Panc1 (cell line): ENCODE results near the gene RHBG. TPM values are rescaled to one million over a fixed set of nuclear protein-coding genes. Genes with fewer than 3 reads are reported as not detected.

ENCODE experiments used
- ATAC-seq: fragments of 200-7000 bp; cut with Tn5 transposase; 2 replicates; pipeline ENCODE4 v1.9.1; 2020; ENCODE audit warnings: mild to moderate bottlenecking, moderate library complexity
- BruUV-seq: library from RNA; stranded (reverse); fragments of 400-500 nt; replicated peaks from 2 replicates; lab custom pipeline; 2021; lab: Mats Ljungman, UMichigan
- CTCF ChIA-PET: fragments of 300-600 bp; sonication (Branson Sonifier 250); formaldehyde crosslinking; loops from one replicate; lab custom pipeline; 2022; ENCODE audit warnings: antibody characterized with exemption; lab: Charles Lee
- POLR2A ChIA-PET: fragments of 300-600 bp; sonication (Branson Sonifier 250); formaldehyde crosslinking; loops from one replicate; lab custom pipeline; 2022; ENCODE audit warnings: antibody characterized with exemption; lab: Charles Lee
- DNase-seq: peaks from one replicate; pipeline ENCODE4 v3.0.0-alpha.2; 2010; ENCODE audit warnings: low read depth, low spot score
- H3K27ac ChIP-seq: 2 replicates; pipeline ENCODE4 v1.5.1; 2011; ENCODE audit warnings: mild to moderate bottlenecking, low read length, inconsistent platforms
- H3K27me3 ChIP-seq: fragments of 200-500 bp; sonication (Bioruptor generic); 2 replicates; pipeline ENCODE4 v1.6.0; 2014; ENCODE audit warnings: low read length, inconsistent platforms; ENCODE audit not compliant: control insufficient read depth, insufficient read depth
- H3K36me3 ChIP-seq: fragments of 200-500 bp; sonication (Bioruptor generic); 2 replicates; pipeline ENCODE4 v1.5.1; 2014; ENCODE audit warnings: inconsistent platforms, mild to moderate bottlenecking, low read length, moderate library complexity; ENCODE audit not compliant: control insufficient read depth, insufficient read depth
- H3K4me1 ChIP-seq: 2 replicates; pipeline ENCODE4 v1.5.1; 2011; ENCODE audit warnings: inconsistent platforms, mild to moderate bottlenecking, low read length, moderate library complexity; ENCODE audit not compliant: control insufficient read depth, insufficient read depth
- H3K4me3 ChIP-seq, 2 experiments: 2 replicates each; pipeline ENCODE4 v1.5.1; 2011 to 2012; ENCODE audit warnings: low read depth in 2 of 2, low read length in 2 of 2, mild to moderate bottlenecking in 2 of 2, inconsistent platforms in 1 of 2, moderate library complexity in 1 of 2
- H3K9me3 ChIP-seq: fragments of 200-500 bp; sonication (Bioruptor generic); 2 replicates; pipeline ENCODE4 v1.5.1; 2014; ENCODE audit warnings: low read depth, mild to moderate bottlenecking, inconsistent platforms, low read length, moderate library complexity; ENCODE audit not compliant: control insufficient read depth, insufficient read depth
- POLR2AphosphoS5 ChIP-seq: IDR thresholded peaks from 2 replicates; pipeline ENCODE4 v1.6.1; 2012; ENCODE audit warnings: mild to moderate bottlenecking, low read depth, low read length, moderate library complexity
- SIN3A ChIP-seq: IDR thresholded peaks from 2 replicates; pipeline ENCODE4 v1.6.1; 2012; ENCODE audit warnings: low read depth, mild to moderate bottlenecking, low read length, moderate library complexity, borderline replicate concordance; ENCODE audit not compliant: insufficient read depth
- TCF7L2 ChIP-seq: IDR thresholded peaks from 2 replicates; pipeline ENCODE4 v1.6.1; 2011; ENCODE audit warnings: mild to moderate bottlenecking, low read depth, low read length, inconsistent platforms
- in situ Hi-C: cut with HindIII; loops from 2 replicates; pipeline ENCODE4 v1.10.0; 2016; ENCODE audit warnings: low sequenced_read_pairs, low pct_unique_long_range_greater_than_20kb
- intact Hi-C: fragments of 100-400 bp; cut with micrococcal nuclease; formaldehyde crosslinking; loops from one replicate; pipeline ENCODE4 v1.10.0; 2022; ENCODE audit not compliant: unreplicated experiment
- total RNA-seq: library from RNA; stranded (reverse); gene quantifications from one replicate; pipeline ENCODE4 v1.2.1, GENCODE V29; 2021; ENCODE audit not compliant: unreplicated experiment
- TF ChIP-seq, protein P1 (sequence below): fragments of 450-650 bp; IDR thresholded peaks from 2 replicates; pipeline ENCODE4 v1.5.1; 2017; ENCODE audit warnings: mild to moderate bottlenecking
- TF ChIP-seq, protein P2 (sequence below), 2 experiments: IDR thresholded peaks; 2 replicates each; pipeline ENCODE4 v1.6.1; 2011 to 2012; ENCODE audit warnings: low read depth in 2 of 2, control low read depth in 1 of 2, low read length in 1 of 2, mild to moderate bottlenecking in 1 of 2, moderate library complexity in 1 of 2; ENCODE audit not compliant: insufficient read depth in 1 of 2

The RHBG gene
- total RNA-seq, 1 experiment from 2014 or later = 0.28 TPM

GRCh38 chr1:156431769-156432668 is 63.0 kb downstream of the RHBG start:
- Histone ChIP-seq H3K27me3 (peaks cover 24% of the 10 kb centered on the region), H3K9me3 (no peaks in the 10 kb centered on the region), H3K4me1 (no peaks in the 10 kb centered on the region; the same call in 1 of the 2 replicates), H3K27ac (no peak overlapping the region), H3K36me3 (no peaks in the 10 kb centered on the region), H3K4me3 (no peak overlapping the region)
- no peak for ATAC-seq
- in situ Hi-C loops = no loop called here
- intact Hi-C loops = no loop called here
- ChIA-PET POLR2A (no interaction called here), CTCF (interaction anchor here (0.6 to 2.9 kb wide), 3 partner anchors 14 to 65 kb away, joined by 3 to 14 read pairs (median 6); no protein-coding TSS in a partner anchor)
- no peak for DNase-seq
- no TSS peak for BruUV-seq
- no peak for TF ChIP-seq POLR2AphosphoS5
- no peak for TF ChIP-seq TCF7L2
- TF ChIP-seq, protein P1, sequence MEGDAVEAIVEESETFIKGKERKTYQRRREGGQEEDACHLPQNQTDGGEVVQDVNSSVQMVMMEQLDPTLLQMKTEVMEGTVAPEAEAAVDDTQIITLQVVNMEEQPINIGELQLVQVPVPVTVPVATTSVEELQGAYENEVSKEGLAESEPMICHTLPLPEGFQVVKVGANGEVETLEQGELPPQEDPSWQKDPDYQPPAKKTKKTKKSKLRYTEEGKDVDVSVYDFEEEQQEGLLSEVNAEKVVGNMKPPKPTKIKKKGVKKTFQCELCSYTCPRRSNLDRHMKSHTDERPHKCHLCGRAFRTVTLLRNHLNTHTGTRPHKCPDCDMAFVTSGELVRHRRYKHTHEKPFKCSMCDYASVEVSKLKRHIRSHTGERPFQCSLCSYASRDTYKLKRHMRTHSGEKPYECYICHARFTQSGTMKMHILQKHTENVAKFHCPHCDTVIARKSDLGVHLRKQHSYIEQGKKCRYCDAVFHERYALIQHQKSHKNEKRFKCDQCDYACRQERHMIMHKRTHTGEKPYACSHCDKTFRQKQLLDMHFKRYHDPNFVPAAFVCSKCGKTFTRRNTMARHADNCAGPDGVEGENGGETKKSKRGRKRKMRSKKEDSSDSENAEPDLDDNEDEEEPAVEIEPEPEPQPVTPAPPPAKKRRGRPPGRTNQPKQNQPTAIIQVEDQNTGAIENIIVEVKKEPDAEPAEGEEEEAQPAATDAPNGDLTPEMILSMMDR = no peak
- TF ChIP-seq SIN3A = no peak
- TF ChIP-seq, protein P2, sequence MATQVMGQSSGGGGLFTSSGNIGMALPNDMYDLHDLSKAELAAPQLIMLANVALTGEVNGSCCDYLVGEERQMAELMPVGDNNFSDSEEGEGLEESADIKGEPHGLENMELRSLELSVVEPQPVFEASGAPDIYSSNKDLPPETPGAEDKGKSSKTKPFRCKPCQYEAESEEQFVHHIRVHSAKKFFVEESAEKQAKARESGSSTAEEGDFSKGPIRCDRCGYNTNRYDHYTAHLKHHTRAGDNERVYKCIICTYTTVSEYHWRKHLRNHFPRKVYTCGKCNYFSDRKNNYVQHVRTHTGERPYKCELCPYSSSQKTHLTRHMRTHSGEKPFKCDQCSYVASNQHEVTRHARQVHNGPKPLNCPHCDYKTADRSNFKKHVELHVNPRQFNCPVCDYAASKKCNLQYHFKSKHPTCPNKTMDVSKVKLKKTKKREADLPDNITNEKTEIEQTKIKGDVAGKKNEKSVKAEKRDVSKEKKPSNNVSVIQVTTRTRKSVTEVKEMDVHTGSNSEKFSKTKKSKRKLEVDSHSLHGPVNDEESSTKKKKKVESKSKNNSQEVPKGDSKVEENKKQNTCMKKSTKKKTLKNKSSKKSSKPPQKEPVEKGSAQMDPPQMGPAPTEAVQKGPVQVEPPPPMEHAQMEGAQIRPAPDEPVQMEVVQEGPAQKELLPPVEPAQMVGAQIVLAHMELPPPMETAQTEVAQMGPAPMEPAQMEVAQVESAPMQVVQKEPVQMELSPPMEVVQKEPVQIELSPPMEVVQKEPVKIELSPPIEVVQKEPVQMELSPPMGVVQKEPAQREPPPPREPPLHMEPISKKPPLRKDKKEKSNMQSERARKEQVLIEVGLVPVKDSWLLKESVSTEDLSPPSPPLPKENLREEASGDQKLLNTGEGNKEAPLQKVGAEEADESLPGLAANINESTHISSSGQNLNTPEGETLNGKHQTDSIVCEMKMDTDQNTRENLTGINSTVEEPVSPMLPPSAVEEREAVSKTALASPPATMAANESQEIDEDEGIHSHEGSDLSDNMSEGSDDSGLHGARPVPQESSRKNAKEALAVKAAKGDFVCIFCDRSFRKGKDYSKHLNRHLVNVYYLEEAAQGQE (IDR thresholded peaks at IDR 0.05; ENCODE audit: insufficient read depth in 1 of 2, low read depth in 2 of 2, low read length in 1 of 2) = no peak

DNA sequence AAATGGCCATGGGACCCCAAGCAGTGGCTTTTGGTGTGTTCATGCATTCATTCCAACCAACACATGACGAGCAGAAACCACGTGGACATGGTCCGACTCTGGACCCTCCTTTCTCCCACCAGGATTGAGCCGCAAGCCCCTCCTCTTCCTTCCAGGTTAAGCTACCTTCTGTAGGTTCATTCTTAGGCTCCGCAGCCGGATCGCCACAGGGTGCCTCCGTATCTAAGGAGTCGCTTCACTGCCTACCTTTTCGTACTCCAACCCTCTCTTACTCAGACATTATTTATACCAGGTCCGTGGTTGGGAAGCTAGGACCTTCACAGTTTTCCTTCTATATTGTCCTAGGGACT is 63.6 kb downstream of the RHBG start:
- CTCF ChIA-PET = interaction anchor here (2.2 to 2.9 kb wide), 2 partner anchors 13 to 47 kb away, joined by 6 to 14 read pairs; no protein-coding TSS in a partner anchor
- H3K27me3 ChIP-seq = peaks cover 26% of the 10 kb centered on the region
- no peaks in the 10 kb centered on the region; the same call in 1 of the 2 replicates for H3K4me1 ChIP-seq
- no peak overlapping the region for H3K4me3 ChIP-seq
- BruUV-seq = no TSS peak
- DNase-seq (no peak), ATAC-seq (no peak)
- H3K36me3 ChIP-seq = no peaks in the 10 kb centered on the region
- no peaks in the 10 kb centered on the region for H3K9me3 ChIP-seq
- TF ChIP-seq, protein P2 (IDR thresholded peaks at IDR 0.05; ENCODE audit: insufficient read depth in 1 of 2, low read depth in 2 of 2, low read length in 1 of 2) = no peak
- TF ChIP-seq POLR2AphosphoS5 (no peak), TCF7L2 (no peak), SIN3A (no peak)
- TF ChIP-seq, protein P1 = no peak
- H3K27ac ChIP-seq = no peak overlapping the region
- in situ Hi-C loops = no loop called here
- POLR2A ChIA-PET = interaction anchor here (0.6 kb wide), 1 partner anchor 23 kb away, joined by 5 read pairs; no protein-coding TSS in a partner anchor
- intact Hi-C loops = no loop called here
